Aortic smooth muscle cell (primary cell): ENCODE data around the gene CCDC196. TPM values are rescaled to one million over a fixed set of nuclear protein-coding genes. Genes with fewer than 3 reads are reported as not detected.

Experiments used
- total RNA-seq: library from RNA; depleted of rRNA; stranded (reverse); fragments of >200 nt; gene quantifications from 2 replicates; pipeline ENCODE4 v1.2.3, GENCODE V29; 2014

Gene CCDC196, protein sequence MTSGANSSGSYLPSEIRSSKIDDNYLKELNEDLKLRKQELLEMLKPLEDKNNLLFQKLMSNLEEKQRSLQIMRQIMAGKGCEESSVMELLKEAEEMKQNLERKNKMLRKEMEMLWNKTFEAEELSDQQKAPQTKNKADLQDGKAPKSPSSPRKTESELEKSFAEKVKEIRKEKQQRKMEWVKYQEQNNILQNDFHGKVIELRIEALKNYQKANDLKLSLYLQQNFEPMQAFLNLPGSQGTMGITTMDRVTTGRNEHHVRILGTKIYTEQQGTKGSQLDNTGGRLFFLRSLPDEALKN
- total RNA-seq, result not detected in 2 replicates

DNA sequence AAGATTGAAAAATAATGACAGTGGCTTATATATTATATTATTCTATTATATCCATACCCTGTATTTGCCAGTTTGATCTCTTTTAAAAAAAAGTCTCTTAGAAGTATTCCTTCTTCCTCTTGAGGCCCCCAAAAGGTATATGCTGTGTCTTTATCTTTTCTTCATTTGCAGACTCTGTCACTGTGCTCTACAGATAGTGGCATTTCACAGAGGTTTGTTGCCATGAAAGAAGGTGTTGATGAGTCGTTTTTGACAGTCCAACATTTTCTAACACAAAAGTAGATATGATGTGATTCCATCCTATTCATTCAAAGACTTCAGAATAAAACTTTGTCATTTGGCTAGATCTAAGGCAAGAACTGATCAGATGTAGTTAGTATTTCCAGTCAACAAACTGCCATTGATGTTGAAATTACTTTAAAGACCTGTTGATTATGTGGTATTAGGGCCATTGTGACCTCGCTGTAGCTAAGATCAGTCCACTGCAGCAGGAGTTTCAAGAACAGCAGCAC, at the start of gene CCDC196:
Gene CCDC196 (plus strand): TSS at position 462 of the 512 bp plus-strand sequence. CDS start 132 bp downstream, outside the sequence.

DNA sequence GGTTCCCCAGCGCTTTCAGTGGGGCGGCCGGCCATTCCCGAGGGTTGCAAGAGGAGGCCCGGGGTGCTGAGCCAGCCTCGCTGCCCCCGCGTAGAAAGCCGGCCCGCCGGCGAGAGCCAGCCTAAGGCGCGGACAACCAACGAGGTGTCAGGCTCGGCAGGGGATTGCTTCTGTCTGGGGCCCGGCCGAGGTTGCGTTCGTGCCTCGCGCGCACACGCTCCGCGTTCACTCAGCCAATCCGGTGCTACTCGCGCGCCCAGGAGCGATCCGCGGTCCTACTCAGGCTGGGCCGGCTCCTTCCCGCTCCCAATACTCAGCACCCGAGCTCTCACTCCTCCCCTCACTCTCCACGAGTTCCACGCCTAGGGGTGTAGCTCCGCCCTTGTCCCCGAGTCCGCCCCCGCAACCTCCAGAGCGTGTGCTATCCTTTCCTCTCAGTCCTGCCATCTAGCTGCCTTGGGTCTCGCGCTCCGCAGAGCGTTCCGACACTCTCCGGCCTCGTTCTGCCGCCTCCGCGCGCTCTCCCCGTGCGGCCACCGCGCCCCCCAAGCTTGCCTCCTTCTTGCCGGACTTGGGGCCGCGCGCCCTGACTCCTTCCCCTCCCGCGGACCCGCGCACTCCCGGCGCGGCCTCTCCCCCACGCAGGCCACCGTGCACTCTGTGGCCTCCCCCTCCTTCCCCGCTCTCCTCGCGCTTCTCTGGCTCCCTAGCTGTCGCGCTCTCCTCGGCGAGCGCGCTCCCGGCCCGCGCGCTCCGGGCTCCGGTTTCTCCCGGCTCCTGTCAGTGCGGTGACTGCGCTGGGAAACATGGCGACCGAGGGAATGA, 21.8 kb downstream of the CCDC196 start, which contains the start of gene GPHN:
Gene GPHN (plus strand): TSS at position 426 of the 825 bp plus-strand sequence.

Other genes with a start within 250 kb of the CCDC196 start
- 6.8 and 9.2 TPM in 2 replicates for gene GPHN, start 21.8 kb downstream of the CCDC196 start, total RNA-seq